K562 (cell line): ENCODE results near the gene CDH20. TPM values are rescaled to one million over a fixed set of nuclear protein-coding genes. Genes with fewer than 3 reads are reported as not detected.

Experiments used
- ATAC-seq: fragments of 200-7000 bp; cut with Tn5 transposase; 3 replicates; pipeline ENCODE4 v1.9.1; 2020; ENCODE audit warnings: moderate library complexity
- BruUV-seq: library from RNA; stranded (reverse); fragments of 400-500 nt; replicated peaks from 2 replicates; lab custom pipeline; 2021; lab: Mats Ljungman, UMichigan
- CTCF ChIA-PET: fragments of 300-600 bp; formaldehyde crosslinking; extraction: SDS; loops from one replicate; lab custom pipeline; 2021; ENCODE audit warnings: low intra/inter-chr PET ratio; lab: Yijun Ruan, JAX
- POLR2A ChIA-PET: fragments of 300-600, 350-650 bp; sonication (Branson Sonifier 250); formaldehyde crosslinking; extraction: SDS; loops from one replicate; lab custom pipeline; 2021; ENCODE audit warnings: antibody characterized with exemption, inconsistent platforms; lab: Yijun Ruan, JAX
- DNase-seq, 4 experiments: peaks; one replicate each; pipeline versions ENCODE4 v3.0.0 to v3.0.0-alpha.2; 2011 to 2018; ENCODE audit warnings: low spot score in 3 of 4, mixed read lengths in 3 of 4; ENCODE audit errors: extremely low read depth in 1 of 4
- FAIRE-seq: peaks from 2 replicates; lab custom pipeline; 2011; peaks lifted over from hg19 to GRCh38; lab: Jason Lieb, UNC
- H2AFZ ChIP-seq: 2 replicates; pipeline ENCODE4 v1.6.0; 2011; ENCODE audit warnings: low read depth, low read length, control low read depth, inconsistent platforms
- H3K27ac ChIP-seq: fragments of 200-600 bp; 3 replicates; pipeline ENCODE4 v1.8.0; 2011; ENCODE audit warnings: low read depth, mild to moderate bottlenecking, control low read depth, inconsistent platforms, low read length, moderate library complexity, mixed read lengths; ENCODE audit errors: extremely low read depth
- H3K27me3 ChIP-seq, 2 experiments: fragments of 300-600 bp in 1 of 2; 2 replicates in 1 of 2; 3 replicates in 1 of 2; pipeline versions ENCODE4 v1.6.0 to v1.8.0; 2011; ENCODE audit warnings: inconsistent platforms in 2 of 2, low read length in 2 of 2, mild to moderate bottlenecking in 1 of 2, mixed read lengths in 1 of 2, moderate library complexity in 1 of 2; ENCODE audit not compliant: control insufficient read depth in 2 of 2, insufficient read depth in 2 of 2
- H3K36me3 ChIP-seq: fragments of 300-600 bp; 3 replicates; pipeline ENCODE4 v1.8.0; 2011; ENCODE audit warnings: mild to moderate bottlenecking, low read length, inconsistent platforms; ENCODE audit not compliant: control insufficient read depth, insufficient read depth
- H3K4me1 ChIP-seq, 2 experiments: fragments of 200-600 bp in 1 of 2; replicated peaks in 1 of 2; 2 replicates in 1 of 2; 3 replicates in 1 of 2; pipeline versions ENCODE4 v1.5.1 to v1.8.0; 2011; ENCODE audit warnings: inconsistent platforms in 2 of 2, low read length in 2 of 2, mild to moderate bottlenecking in 1 of 2, mixed read lengths in 1 of 2, moderate library complexity in 1 of 2; ENCODE audit not compliant: control insufficient read depth in 2 of 2, insufficient read depth in 2 of 2
- H3K4me2 ChIP-seq: 2 replicates; pipeline ENCODE4 v1.6.1; 2011; ENCODE audit warnings: low read length, control low read depth, inconsistent platforms, mixed read lengths; ENCODE audit not compliant: insufficient read depth
- H3K4me3 ChIP-seq: fragments of 200-600 bp; sonication (generic), shearing (Covaris generic); 2 replicates; pipeline ENCODE4 v1.5.1; 2016; ENCODE audit warnings: control low read depth, inconsistent platforms
- H3K79me2 ChIP-seq: fragments of 200-600 bp; 3 replicates; pipeline ENCODE4 v1.8.0; 2011; ENCODE audit warnings: low read length, inconsistent platforms; ENCODE audit not compliant: control insufficient read depth, insufficient read depth
- H3K9ac ChIP-seq, 2 experiments: 2 replicates each; pipeline versions ENCODE4 v1.6.0 to v1.6.1; 2011; ENCODE audit warnings: low read depth in 2 of 2, low read length in 2 of 2, control low read depth in 1 of 2, inconsistent platforms in 1 of 2, mild to moderate bottlenecking in 1 of 2, mixed read lengths in 1 of 2; ENCODE audit not compliant: insufficient read depth in 1 of 2
- H3K9me1 ChIP-seq: one replicate; pipeline ENCODE4 v1.6.0; 2011; ENCODE audit warnings: inconsistent platforms, mild to moderate bottlenecking, low read length, moderate library complexity; ENCODE audit not compliant: control insufficient read depth, insufficient read depth
- H3K9me3 ChIP-seq: replicated peaks from 2 replicates; pipeline ENCODE4 v1.5.1; 2011; ENCODE audit warnings: low read depth, low read length, inconsistent platforms; ENCODE audit not compliant: control insufficient read depth, insufficient read depth
- H4K20me1 ChIP-seq: replicated peaks from 2 replicates; pipeline ENCODE4 v1.6.1; 2011; ENCODE audit warnings: low read length, inconsistent platforms, mixed read lengths; ENCODE audit not compliant: control insufficient read depth, insufficient read depth
- ASH1L ChIP-seq: fragments of 450-650 bp; IDR thresholded peaks from 2 replicates; pipeline ENCODE4 v1.6.1; 2018; ENCODE audit warnings: borderline replicate concordance, mild to moderate bottlenecking, low read depth; ENCODE audit not compliant: partially characterized antibody
- BCOR ChIP-seq: fragments of 450-650 bp; IDR thresholded peaks from 2 replicates; pipeline ENCODE4 v1.6.1; 2016
- GATA2 ChIP-seq: sonication (generic); formaldehyde crosslinking; IDR thresholded peaks from 2 replicates; pipeline ENCODE4 v1.4.0; 2020; ENCODE audit warnings: mild to moderate bottlenecking, missing genetic modification reagents
- HMG20A ChIP-seq: fragments of 450-650 bp; formaldehyde crosslinking; conservative IDR thresholded peaks from 2 replicates; pipeline ENCODE4 v1.4.0; 2020; ENCODE audit warnings: mild to moderate bottlenecking, mixed read lengths
- KAT8 ChIP-seq: fragments of 450-650 bp; IDR thresholded peaks from 2 replicates; pipeline ENCODE4 v1.6.1; 2016; ENCODE audit warnings: low read depth, mild to moderate bottlenecking
- KDM1A ChIP-seq, 2 experiments: fragments of 450-650 bp; IDR thresholded peaks; 2 replicates each; pipeline ENCODE4 v1.6.1; 2016; ENCODE audit warnings: mild to moderate bottlenecking in 2 of 2
- NFYB ChIP-seq: IDR thresholded peaks from 2 replicates; pipeline ENCODE4 v1.6.1; 2011; ENCODE audit warnings: mild to moderate bottlenecking, moderate library complexity; ENCODE audit not compliant: insufficient read length; ENCODE audit errors: extremely low read depth
- PCBP2 ChIP-seq: fragments of 200-400 bp; formaldehyde crosslinking; IDR thresholded peaks from 2 replicates; pipeline ENCODE4 v1.6.1; 2018; ENCODE audit warnings: low read length, low read depth, mild to moderate bottlenecking, moderate library complexity; ENCODE audit not compliant: poor library complexity, severe bottlenecking
- SMARCB1 ChIP-seq: IDR thresholded peaks from 2 replicates; pipeline ENCODE4 v1.6.1; 2011; ENCODE audit warnings: improper control_type of control experiment, low read depth; ENCODE audit not compliant: insufficient read length
- TAF15 ChIP-seq: fragments of 200-400 bp; formaldehyde crosslinking; IDR thresholded peaks from 2 replicates; pipeline ENCODE4 v1.6.1; 2017; ENCODE audit warnings: mild to moderate bottlenecking, low read depth, low read length, moderate library complexity
- WGBS: fragments of 100-300 bp; shearing (Covaris generic); methylation state at CpG from one replicate; pipeline ENCODE4 v1.1.6; 2016; ENCODE audit warnings: low coverage, mixed read lengths; ENCODE audit not compliant: insufficient coverage; ENCODE audit errors: missing lambda C conversion rate; 5-methylcytosine and 5-hydroxymethylcytosine counted together
- in situ Hi-C: fragments of 300-500 bp; cut with MboI; formaldehyde crosslinking; loops from 4 replicates; pipeline ENCODE4 v1.15.0; 2018; ENCODE audit warnings: inconsistent platforms, mixed read lengths
- intact Hi-C: fragments of 100-400 bp; cut with micrococcal nuclease; formaldehyde crosslinking; loops from 2 replicates; pipeline ENCODE4 v1.14.2; 2022
- polyA plus RNA-seq, 8 experiments: library from polyadenylated mRNA; depleted of rRNA in 4 of 8; stranded (reverse) in 5 of 8; unstranded in 3 of 8; fragments of >200 nt; fragmentation: Nextera tagmentation in 2 of 8; fragmentation: Illumina TruSeq in 1 of 8; extraction: Ambion mirVana in 2 of 8; extraction: Trizol in 1 of 8; gene quantifications; 2 replicates each; pipeline versions ENCODE4 v1.2.1 to v1.2.3, GENCODE V29; 2011 to 2014; ENCODE audit warnings: inconsistent platforms in 1 of 8, missing spikeins in 1 of 8
- total RNA-seq, 7 experiments: library from RNA; depleted of rRNA in 6 of 7; stranded (reverse); fragments of >200 nt in 6 of 7; fragmentation: Illumina TruSeq in 2 of 7; extraction: Trizol in 2 of 7; gene quantifications; 2 replicates each; pipeline versions ENCODE4 v1.2.1 to v1.2.3, GENCODE V29; 2011 to 2021; ENCODE audit warnings: low replicate concordance in 1 of 7
- TF ChIP-seq, protein P1 (sequence below): fragments of 250-450 bp; sonication (Bioruptor Pico); IDR thresholded peaks from 2 replicates; pipeline ENCODE4 v1.4.0; 2020; ENCODE audit warnings: borderline replicate concordance

The CDH20 gene
- total and polyA plus RNA-seq, 9 of the 15 experiments (the other 6 are each of a cell fraction or from before 2014, with no cell fraction given) = not detected

DNA sequence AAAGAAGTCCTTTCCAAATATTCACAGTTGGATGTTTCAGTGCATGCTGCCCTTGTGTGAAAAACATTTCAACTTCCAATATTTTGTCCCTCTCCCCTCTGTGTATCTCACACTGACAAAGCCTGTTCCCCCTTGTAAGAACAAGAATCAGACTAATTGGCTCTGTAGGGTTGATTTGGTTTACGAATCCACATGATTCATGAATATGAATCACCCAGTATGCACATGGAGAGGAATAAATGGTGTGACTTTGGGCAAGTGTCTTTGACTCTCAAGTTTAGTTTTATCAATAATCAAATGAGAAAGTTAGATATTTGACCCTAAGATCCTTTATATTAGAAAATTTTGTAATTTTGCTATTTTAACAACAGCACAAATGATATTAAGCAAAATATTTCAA, 9.3 kb upstream of the CDH20 start:
- Histone ChIP-seq H4K20me1 (no peaks in the 10 kb centered on the region), H2AFZ (no peak overlapping the region), H3K9me3 (no peaks in the 10 kb centered on the region), H3K27ac (no peak overlapping the region), H3K36me3 (no peaks in the 10 kb centered on the region), H3K9ac (no peak overlapping the region), H3K9me1 (no peaks in the 10 kb centered on the region), H3K4me1 (no peaks in the 10 kb centered on the region), H3K27me3 (no peaks in the 10 kb centered on the region), H3K4me2 (no peak overlapping the region), H3K4me3 (no peak overlapping the region), H3K79me2 (no peaks in the 10 kb centered on the region)
- 0% methylated on average over 1 of the region's 1 CpG for whole genome bisulfite sequencing
- FAIRE-seq = no peak
- in situ Hi-C loops = no loop called here
- ATAC-seq = no peak
- ChIA-PET CTCF (no interaction called here), POLR2A (no interaction called here)
- BruUV-seq = no TSS peak
- intact Hi-C loops = loop anchor here (5.0 kb wide), 1 partner anchor 178 kb away; no protein-coding TSS in a partner anchor
- no peak for DNase-seq
- no peak for TF ChIP-seq TAF15
- TF ChIP-seq HMG20A (CRISPR knock-in tag) = no peak
- TF ChIP-seq ASH1L = no peak
- no peak for TF ChIP-seq GATA2
- TF ChIP-seq, protein P1, sequence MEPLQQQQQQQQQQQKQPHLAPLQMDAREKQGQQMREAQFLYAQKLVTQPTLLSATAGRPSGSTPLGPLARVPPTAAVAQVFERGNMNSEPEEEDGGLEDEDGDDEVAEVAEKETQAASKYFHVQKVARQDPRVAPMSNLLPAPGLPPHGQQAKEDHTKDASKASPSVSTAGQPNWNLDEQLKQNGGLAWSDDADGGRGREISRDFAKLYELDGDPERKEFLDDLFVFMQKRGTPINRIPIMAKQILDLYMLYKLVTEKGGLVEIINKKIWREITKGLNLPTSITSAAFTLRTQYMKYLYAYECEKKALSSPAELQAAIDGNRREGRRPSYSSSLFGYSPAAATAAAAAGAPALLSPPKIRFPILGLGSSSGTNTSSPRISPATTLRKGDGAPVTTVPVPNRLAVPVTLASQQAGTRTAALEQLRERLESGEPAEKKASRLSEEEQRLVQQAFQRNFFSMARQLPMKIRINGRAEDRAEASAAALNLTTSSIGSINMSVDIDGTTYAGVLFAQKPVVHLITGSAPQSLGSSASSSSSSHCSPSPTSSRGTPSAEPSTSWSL = no peak
- TF ChIP-seq PCBP2 = no peak
- no peak for TF ChIP-seq KAT8
- no peak for TF ChIP-seq SMARCB1
- no peak for TF ChIP-seq NFYB
- TF ChIP-seq BCOR = no peak
- TF ChIP-seq KDM1A (IDR thresholded peaks at IDR 0.05) = no peak
